SU-DHL-6 (cell line): Measurements from ENCODE around the gene PLXNA2.
A peak's percentile ranks its signal among the peaks of the same experiment; 100 is the strongest.

Experiments used
- H2AFZ ChIP-seq: fragments of 200-600 bp; sonication (generic); 2 replicates; pipeline ENCODE4 v1.6.1; 2014; ENCODE audit warnings: low read depth, mild to moderate bottlenecking, moderate library complexity, mixed read lengths, antibody characterized with exemption, low read length; ENCODE audit not compliant: severe bottlenecking
- H3F3A ChIP-seq: fragments of 200-600 bp; shearing (Covaris generic); 2 replicates; pipeline ENCODE4 v1.6.0; 2016; ENCODE audit warnings: antibody characterized with exemption, mild to moderate bottlenecking; ENCODE audit not compliant: insufficient read depth
- H3K27ac ChIP-seq: fragments of 200-600 bp; sonication (generic); 2 replicates; pipeline ENCODE4 v1.5.1; 2016; ENCODE audit warnings: low read depth, mild to moderate bottlenecking, low read length, moderate library complexity, mixed read lengths
- H3K27me3 ChIP-seq: fragments of 200-600 bp; sonication (generic), shearing (Covaris generic); 2 replicates; pipeline ENCODE4 v1.6.0; 2014; ENCODE audit warnings: mild to moderate bottlenecking, low read length
- H3K36me3 ChIP-seq: fragments of 200-600 bp; sonication (generic); 2 replicates; pipeline ENCODE4 v1.6.1; 2014; ENCODE audit warnings: mild to moderate bottlenecking, low read length, mixed read lengths
- H3K4me2 ChIP-seq: fragments of 300-600, 200-600 bp; shearing (Covaris generic), sonication (generic); 2 replicates; pipeline ENCODE4 v1.6.0; 2014; ENCODE audit warnings: low read length, low read depth, mild to moderate bottlenecking; ENCODE audit not compliant: poor library complexity, severe bottlenecking
- H3K4me3 ChIP-seq: fragments of 200-600 bp; sonication (generic); 2 replicates; pipeline ENCODE4 v1.5.1; 2014; ENCODE audit warnings: antibody characterized with exemption, low read length, mild to moderate bottlenecking, mixed read lengths; ENCODE audit not compliant: insufficient read depth, poor library complexity, severe bottlenecking
- H3K79me2 ChIP-seq: fragments of 200-600 bp; sonication (generic); 2 replicates; pipeline ENCODE4 v1.6.1; 2014; ENCODE audit warnings: mild to moderate bottlenecking, low read length, moderate library complexity; ENCODE audit not compliant: insufficient read depth
- H3K9ac ChIP-seq: fragments of 200-600 bp; sonication (generic); 2 replicates; pipeline ENCODE4 v1.7.0; 2014; ENCODE audit warnings: mild to moderate bottlenecking, low read length
- H3K9me2 ChIP-seq: fragments of 200-600 bp; sonication (generic); replicated peaks from 2 replicates; pipeline ENCODE4 v1.6.1; 2014; ENCODE audit warnings: low read length; ENCODE audit not compliant: insufficient read depth
- H3K9me3 ChIP-seq: fragments of 200-600 bp; sonication (generic); 2 replicates; pipeline ENCODE4 v1.6.1; 2014; ENCODE audit warnings: low read length, mixed read lengths; ENCODE audit not compliant: insufficient read depth
- H4K20me1 ChIP-seq: fragments of 200-600 bp; sonication (generic); 2 replicates; pipeline ENCODE4 v1.6.1; 2014; ENCODE audit warnings: low read depth, mild to moderate bottlenecking, antibody characterized with exemption, low read length, moderate library complexity, mixed read lengths
- CTCF ChIP-seq: fragments of 200-600 bp; sonication (generic); IDR thresholded peaks from one replicate; pipeline ENCODE4 v1.5.1; 2017; ENCODE audit warnings: antibody characterized with exemption, mild to moderate bottlenecking, low read length, moderate library complexity; ENCODE audit not compliant: insufficient read depth, poor library complexity, severe bottlenecking
- EZH2phosphoT487 ChIP-seq: fragments of 200-600 bp; sonication (generic), shearing (Covaris generic); conservative IDR thresholded peaks from 2 replicates; pipeline ENCODE4 v1.6.1; 2018; ENCODE audit warnings: mild to moderate bottlenecking, antibody characterized with exemption, low read length, moderate library complexity, mixed read lengths

The PLXNA2 gene

GRCh38 chr1:208131621-208132286 lies 112.4 kb downstream of the PLXNA2 start:
- TF ChIP-seq CTCF (no peak), EZH2phosphoT487 (no peak)
- no peak overlapping the region for H3K4me2 ChIP-seq
- no peak overlapping the region for H3K27ac ChIP-seq

GRCh38 chr1:208129487-208129886 lies 114.7 kb downstream of the PLXNA2 start:
- no peaks in the 10 kb centered on the region for H3F3A ChIP-seq
- H3K27me3 ChIP-seq, result no peaks in the 10 kb centered on the region
- H2AFZ ChIP-seq, result no peak overlapping the region
- no peak overlapping the region for H3K4me3 ChIP-seq
- no peaks in the 10 kb centered on the region for H4K20me1 ChIP-seq
- no peaks in the 10 kb centered on the region for H3K9me3 ChIP-seq
- H3K36me3 ChIP-seq, result no peaks in the 10 kb centered on the region
- no peaks in the 10 kb centered on the region for H3K79me2 ChIP-seq
- no peak for TF ChIP-seq CTCF
- no peak for TF ChIP-seq EZH2phosphoT487
- H3K9me2 ChIP-seq, result no peaks in the 10 kb centered on the region
- no peak overlapping the region for H3K4me2 ChIP-seq
- H3K9ac ChIP-seq, result no peak overlapping the region
- H3K27ac ChIP-seq, result no peak overlapping the region

More at GRCh38 chr1:208131621-208132286, 112.4 kb downstream of the PLXNA2 start:
- no peaks in the 10 kb centered on the region for H3K27me3 ChIP-seq
- no peaks in the 10 kb centered on the region for H3K36me3 ChIP-seq
- peak overlapping the region; percentile 12 for H2AFZ ChIP-seq
- H4K20me1 ChIP-seq, result no peaks in the 10 kb centered on the region
- no peak overlapping the region for H3K4me3 ChIP-seq
- H3K9me2 ChIP-seq, result no peaks in the 10 kb centered on the region
- no peaks in the 10 kb centered on the region for H3K9me3 ChIP-seq
- no peaks in the 10 kb centered on the region for H3F3A ChIP-seq
- H3K79me2 ChIP-seq, result no peaks in the 10 kb centered on the region
- H3K9ac ChIP-seq, result no peak overlapping the region

GRCh38 chr1:208129060-208129459 lies 115.1 kb downstream of the PLXNA2 start:
- H4K20me1 ChIP-seq, result no peaks in the 10 kb centered on the region
- no peaks in the 10 kb centered on the region for H3F3A ChIP-seq
- no peaks in the 10 kb centered on the region for H3K36me3 ChIP-seq
- no peak overlapping the region for H3K4me3 ChIP-seq
- H3K9ac ChIP-seq, result no peak overlapping the region
- H3K27me3 ChIP-seq, result no peaks in the 10 kb centered on the region
- H3K27ac ChIP-seq, result no peak overlapping the region
- H3K9me3 ChIP-seq, result no peaks in the 10 kb centered on the region
- no peak overlapping the region for H3K4me2 ChIP-seq
- TF ChIP-seq EZH2phosphoT487, result no peak
- TF ChIP-seq CTCF, result no peak
- H3K79me2 ChIP-seq, result no peaks in the 10 kb centered on the region
- H2AFZ ChIP-seq, result no peak overlapping the region
- no peaks in the 10 kb centered on the region for H3K9me2 ChIP-seq
